Panc1 (cell line): Measurements from ENCODE around the gene CREB3L2. TPM values are rescaled to one million over a fixed set of nuclear protein-coding genes. Genes with fewer than 3 reads are reported as not detected.

Experiments used
- ATAC-seq: fragments of 200-7000 bp; cut with Tn5 transposase; 2 replicates; pipeline ENCODE4 v1.9.1; 2020; ENCODE audit warnings: mild to moderate bottlenecking, moderate library complexity
- BruUV-seq: library from RNA; stranded (reverse); fragments of 400-500 nt; replicated peaks from 2 replicates; lab custom pipeline; 2021; lab: Mats Ljungman, UMichigan
- CTCF ChIA-PET: fragments of 300-600 bp; sonication (Branson Sonifier 250); formaldehyde crosslinking; loops from one replicate; lab custom pipeline; 2022; ENCODE audit warnings: antibody characterized with exemption; lab: Charles Lee
- POLR2A ChIA-PET: fragments of 300-600 bp; sonication (Branson Sonifier 250); formaldehyde crosslinking; loops from one replicate; lab custom pipeline; 2022; ENCODE audit warnings: antibody characterized with exemption; lab: Charles Lee
- DNase-seq: peaks from one replicate; pipeline ENCODE4 v3.0.0-alpha.2; 2010; ENCODE audit warnings: low read depth, low spot score
- H3K27ac ChIP-seq: 2 replicates; pipeline ENCODE4 v1.5.1; 2011; ENCODE audit warnings: mild to moderate bottlenecking, low read length, inconsistent platforms
- H3K27me3 ChIP-seq: fragments of 200-500 bp; sonication (Bioruptor generic); 2 replicates; pipeline ENCODE4 v1.6.0; 2014; ENCODE audit warnings: low read length, inconsistent platforms; ENCODE audit not compliant: control insufficient read depth, insufficient read depth
- H3K36me3 ChIP-seq: fragments of 200-500 bp; sonication (Bioruptor generic); 2 replicates; pipeline ENCODE4 v1.5.1; 2014; ENCODE audit warnings: inconsistent platforms, mild to moderate bottlenecking, low read length, moderate library complexity; ENCODE audit not compliant: control insufficient read depth, insufficient read depth
- H3K4me1 ChIP-seq: 2 replicates; pipeline ENCODE4 v1.5.1; 2011; ENCODE audit warnings: inconsistent platforms, mild to moderate bottlenecking, low read length, moderate library complexity; ENCODE audit not compliant: control insufficient read depth, insufficient read depth
- H3K4me3 ChIP-seq, 2 experiments: 2 replicates each; pipeline ENCODE4 v1.5.1; 2011 to 2012; ENCODE audit warnings: low read depth in 2 of 2, low read length in 2 of 2, mild to moderate bottlenecking in 2 of 2, inconsistent platforms in 1 of 2, moderate library complexity in 1 of 2
- H3K9me3 ChIP-seq: fragments of 200-500 bp; sonication (Bioruptor generic); 2 replicates; pipeline ENCODE4 v1.5.1; 2014; ENCODE audit warnings: low read depth, mild to moderate bottlenecking, inconsistent platforms, low read length, moderate library complexity; ENCODE audit not compliant: control insufficient read depth, insufficient read depth
- CTCF ChIP-seq: fragments of 450-650 bp; IDR thresholded peaks from 2 replicates; pipeline ENCODE4 v1.5.1; 2017; ENCODE audit warnings: mild to moderate bottlenecking
- POLR2AphosphoS5 ChIP-seq: IDR thresholded peaks from 2 replicates; pipeline ENCODE4 v1.6.1; 2012; ENCODE audit warnings: mild to moderate bottlenecking, low read depth, low read length, moderate library complexity
- REST ChIP-seq, 2 experiments: IDR thresholded peaks; 2 replicates each; pipeline ENCODE4 v1.6.1; 2011 to 2012; ENCODE audit warnings: low read depth in 2 of 2, control low read depth in 1 of 2, low read length in 1 of 2, mild to moderate bottlenecking in 1 of 2, moderate library complexity in 1 of 2; ENCODE audit not compliant: insufficient read depth in 1 of 2
- SIN3A ChIP-seq: IDR thresholded peaks from 2 replicates; pipeline ENCODE4 v1.6.1; 2012; ENCODE audit warnings: low read depth, mild to moderate bottlenecking, low read length, moderate library complexity, borderline replicate concordance; ENCODE audit not compliant: insufficient read depth
- TCF7L2 ChIP-seq: IDR thresholded peaks from 2 replicates; pipeline ENCODE4 v1.6.1; 2011; ENCODE audit warnings: mild to moderate bottlenecking, low read depth, low read length, inconsistent platforms
- in situ Hi-C: cut with HindIII; loops from 2 replicates; pipeline ENCODE4 v1.10.0; 2016; ENCODE audit warnings: low sequenced_read_pairs, low pct_unique_long_range_greater_than_20kb
- intact Hi-C: fragments of 100-400 bp; cut with micrococcal nuclease; formaldehyde crosslinking; loops from one replicate; pipeline ENCODE4 v1.10.0; 2022; ENCODE audit not compliant: unreplicated experiment
- total RNA-seq: library from RNA; stranded (reverse); gene quantifications from one replicate; pipeline ENCODE4 v1.2.1, GENCODE V29; 2021; ENCODE audit not compliant: unreplicated experiment

The CREB3L2 gene
- total RNA-seq, 1 experiment from 2014 or later: 22.7 TPM

GRCh38 chr7:138030679-138031351 is 28.9 kb upstream of the CREB3L2 start:
- no peak for TF ChIP-seq CTCF
- TF ChIP-seq TCF7L2: no peak
- no peak for TF ChIP-seq REST (IDR thresholded peaks at IDR 0.05; ENCODE audit: insufficient read depth in 1 of 2, low read depth in 2 of 2, low read length in 1 of 2)
- TF ChIP-seq SIN3A: no peak
- no peak for TF ChIP-seq POLR2AphosphoS5
- Histone ChIP-seq H3K9me3 (no peaks in the 10 kb centered on the region; the same call in 1 of the 2 replicates), H3K4me3 (no peak overlapping the region), H3K4me1 (no peaks in the 10 kb centered on the region), H3K36me3 (no peaks in the 10 kb centered on the region), H3K27me3 (no peaks in the 10 kb centered on the region), H3K27ac (no peak overlapping the region)
- no TSS peak for BruUV-seq
- DNase-seq (no peak), ATAC-seq (no peak)
- CTCF ChIA-PET: no interaction called here
- intact Hi-C loops: no loop called here
- POLR2A ChIA-PET: no interaction called here
- in situ Hi-C loops: no loop called here

DNA sequence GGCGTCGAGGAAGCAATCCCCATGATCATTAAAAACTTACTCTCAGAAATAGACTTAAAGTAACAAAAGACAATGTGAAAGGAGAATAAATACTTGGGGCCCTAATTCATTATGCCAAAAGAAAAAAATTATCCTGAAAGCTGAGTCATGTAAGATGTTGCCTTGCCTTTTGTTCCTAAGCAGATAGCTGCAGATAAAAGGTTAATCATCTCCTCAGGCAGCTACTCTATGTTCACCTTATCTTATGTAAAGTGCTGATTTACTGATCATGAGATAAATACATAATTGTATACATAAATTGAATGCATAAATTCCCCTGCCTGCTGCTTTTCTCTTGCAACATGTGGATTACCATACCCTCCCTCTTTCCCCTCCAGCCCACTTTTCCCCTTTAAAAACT is 28.1 kb upstream of the CREB3L2 start:
- ATAC-seq (no peak), DNase-seq (no peak)
- Histone ChIP-seq H3K9me3 (no peaks in the 10 kb centered on the region), H3K4me1 (no peaks in the 10 kb centered on the region), H3K27ac (no peak overlapping the region), H3K36me3 (no peaks in the 10 kb centered on the region), H3K4me3 (no peak overlapping the region), H3K27me3 (no peaks in the 10 kb centered on the region)
- intact Hi-C loops (no loop called here), in situ Hi-C loops (no loop called here)
- POLR2A ChIA-PET: no interaction called here
- TF ChIP-seq POLR2AphosphoS5 (no peak), CTCF (no peak), TCF7L2 (no peak), REST (IDR thresholded peaks at IDR 0.05; ENCODE audit: insufficient read depth in 1 of 2, low read depth in 2 of 2, low read length in 1 of 2) (no peak), SIN3A (no peak)
- no TSS peak for BruUV-seq
- CTCF ChIA-PET: no interaction called here
